ENCODE data around the gene ZFP57.

The ZFP57 gene

DNA sequence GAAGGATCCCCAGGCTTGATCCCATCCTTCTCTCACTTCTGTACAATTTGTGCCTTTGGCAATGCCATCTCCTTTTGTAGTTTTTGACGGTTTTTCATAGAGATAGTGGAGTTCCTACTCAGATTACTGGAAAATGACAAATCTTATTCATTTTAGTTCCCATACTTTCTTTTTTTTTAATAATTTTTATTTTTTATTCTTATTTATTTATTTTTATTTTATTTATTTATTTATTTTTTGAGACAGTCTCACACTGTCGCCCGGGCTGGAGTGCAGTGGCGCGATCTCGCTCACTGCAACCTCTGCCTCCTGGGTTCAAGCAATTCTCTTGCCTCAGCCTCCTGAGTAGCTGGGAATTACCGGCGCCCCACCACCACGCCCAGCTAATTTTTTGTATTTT is 43.7 kb downstream of the ZFP57 start:
- TF ChIP-seq, protein P1, sequence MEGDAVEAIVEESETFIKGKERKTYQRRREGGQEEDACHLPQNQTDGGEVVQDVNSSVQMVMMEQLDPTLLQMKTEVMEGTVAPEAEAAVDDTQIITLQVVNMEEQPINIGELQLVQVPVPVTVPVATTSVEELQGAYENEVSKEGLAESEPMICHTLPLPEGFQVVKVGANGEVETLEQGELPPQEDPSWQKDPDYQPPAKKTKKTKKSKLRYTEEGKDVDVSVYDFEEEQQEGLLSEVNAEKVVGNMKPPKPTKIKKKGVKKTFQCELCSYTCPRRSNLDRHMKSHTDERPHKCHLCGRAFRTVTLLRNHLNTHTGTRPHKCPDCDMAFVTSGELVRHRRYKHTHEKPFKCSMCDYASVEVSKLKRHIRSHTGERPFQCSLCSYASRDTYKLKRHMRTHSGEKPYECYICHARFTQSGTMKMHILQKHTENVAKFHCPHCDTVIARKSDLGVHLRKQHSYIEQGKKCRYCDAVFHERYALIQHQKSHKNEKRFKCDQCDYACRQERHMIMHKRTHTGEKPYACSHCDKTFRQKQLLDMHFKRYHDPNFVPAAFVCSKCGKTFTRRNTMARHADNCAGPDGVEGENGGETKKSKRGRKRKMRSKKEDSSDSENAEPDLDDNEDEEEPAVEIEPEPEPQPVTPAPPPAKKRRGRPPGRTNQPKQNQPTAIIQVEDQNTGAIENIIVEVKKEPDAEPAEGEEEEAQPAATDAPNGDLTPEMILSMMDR (IDR thresholded peaks at IDR 0.05), result no peak
- Histone ChIP-seq H3K4me3 (ENCODE audit: low read depth in 1 of 2, low read length in 1 of 2) (no peak overlapping the region), H3K27me3 (peaks cover 61% of the 10 kb centered on the region), H3K9me3 (no peaks in the 10 kb centered on the region), H3K27ac (no peak overlapping the region), H3K36me3 (no peaks in the 10 kb centered on the region), H3K4me1 (ENCODE audit: control insufficient read depth in 1 of 2, insufficient read depth in 1 of 2, low read depth in 1 of 2, low read length in 1 of 2) (peaks cover 7 to 14% of the 10 kb centered on the region in 2 experiments)

DNA sequence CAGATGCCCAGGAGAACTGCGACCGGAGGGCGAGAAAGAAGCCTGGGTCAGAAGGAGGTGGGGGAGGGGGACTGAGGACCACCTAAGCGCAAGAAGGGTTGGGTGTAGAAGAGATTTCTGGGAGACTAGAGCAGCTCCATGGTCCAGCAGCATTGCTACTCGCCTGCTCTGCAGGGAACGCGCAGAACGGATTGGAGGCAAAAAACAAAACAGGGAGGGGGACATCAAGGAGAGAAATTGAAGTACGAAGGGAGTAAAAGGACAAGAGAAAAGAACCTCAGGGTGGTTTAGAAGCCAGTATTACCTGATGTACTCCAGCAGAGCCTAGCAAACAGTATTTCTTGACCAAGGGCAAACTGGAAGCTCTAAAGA is 47.4 kb downstream of the ZFP57 start:
- H3K36me3 ChIP-seq, result no peaks in the 10 kb centered on the region
- H3K27ac ChIP-seq, result no peak overlapping the region
- H3K9me3 ChIP-seq, result no peaks in the 10 kb centered on the region
- TF ChIP-seq, protein P1 (IDR thresholded peaks at IDR 0.05), result no peak
- peak overlapping the region; percentile 57 to 91 for H3K4me3 ChIP-seq (ENCODE audit: low read depth in 1 of 2, low read length in 1 of 2)
- H3K4me1 ChIP-seq (ENCODE audit: control insufficient read depth in 1 of 2, insufficient read depth in 1 of 2, low read depth in 1 of 2, low read length in 1 of 2), result peaks cover 23 to 33% of the 10 kb centered on the region in 2 experiments
- H3K27me3 ChIP-seq, result peaks cover 75% of the 10 kb centered on the region

DNA sequence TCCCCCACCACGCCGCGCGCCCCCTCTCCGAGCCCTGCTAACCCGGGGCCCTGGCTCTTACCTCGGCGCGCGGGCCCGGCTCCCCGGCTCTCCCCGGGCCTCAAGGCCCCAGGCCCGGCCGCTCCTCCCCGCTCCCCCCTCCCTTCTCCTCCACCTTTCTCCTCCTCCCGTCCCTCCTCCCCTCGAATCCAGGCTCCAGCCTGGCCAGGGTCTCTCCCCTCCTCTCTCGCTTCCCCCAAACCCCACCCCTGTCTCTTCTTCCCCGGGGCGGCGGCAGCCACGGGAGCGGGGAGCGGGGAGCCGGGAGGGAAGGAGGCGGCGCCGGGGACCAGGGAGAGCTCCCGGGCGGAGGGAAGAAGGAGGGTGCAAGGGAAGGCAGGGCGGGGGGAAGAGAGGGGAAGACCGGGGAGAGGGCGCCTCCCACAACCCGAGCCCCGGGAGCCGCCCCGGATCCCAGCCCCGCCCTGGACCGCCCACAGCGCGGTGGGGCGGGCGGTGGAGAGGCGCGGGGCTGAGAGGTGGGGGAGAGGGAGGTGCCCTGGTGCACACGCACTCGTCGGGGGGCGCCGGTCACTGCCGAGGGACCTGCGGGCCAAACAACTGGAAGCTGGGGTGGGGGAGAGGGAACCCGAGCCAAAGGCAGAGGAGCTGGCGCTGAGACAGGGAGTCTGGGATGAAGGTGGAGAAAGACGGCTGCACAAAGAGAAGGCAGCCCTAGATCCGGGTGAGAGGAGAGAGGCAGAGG is 48.0 kb downstream of the ZFP57 start, which contains the start of gene GABBR1:
Gene GABBR1 (minus strand): TSS at position 395 of the 745 bp plus-strand sequence. CDS start 798 bp downstream, outside the sequence.
- H3K9me3 ChIP-seq, result no peaks in the 10 kb centered on the region
- no peaks in the 10 kb centered on the region for H3K36me3 ChIP-seq
- H3K4me1 ChIP-seq (ENCODE audit: control insufficient read depth in 1 of 2, insufficient read depth in 1 of 2, low read depth in 1 of 2, low read length in 1 of 2), result peaks cover 25 to 33% of the 10 kb centered on the region in 2 experiments
- TF ChIP-seq, protein P1 (IDR thresholded peaks at IDR 0.05), result no peak
- H3K27me3 ChIP-seq, result peaks cover 80% of the 10 kb centered on the region
- H3K4me3 ChIP-seq (ENCODE audit: low read depth in 1 of 2, low read length in 1 of 2), result peak within 1 kb of the TSS; percentile 57 to 91
- no peak within 1 kb of the TSS for H3K27ac ChIP-seq

DNA sequence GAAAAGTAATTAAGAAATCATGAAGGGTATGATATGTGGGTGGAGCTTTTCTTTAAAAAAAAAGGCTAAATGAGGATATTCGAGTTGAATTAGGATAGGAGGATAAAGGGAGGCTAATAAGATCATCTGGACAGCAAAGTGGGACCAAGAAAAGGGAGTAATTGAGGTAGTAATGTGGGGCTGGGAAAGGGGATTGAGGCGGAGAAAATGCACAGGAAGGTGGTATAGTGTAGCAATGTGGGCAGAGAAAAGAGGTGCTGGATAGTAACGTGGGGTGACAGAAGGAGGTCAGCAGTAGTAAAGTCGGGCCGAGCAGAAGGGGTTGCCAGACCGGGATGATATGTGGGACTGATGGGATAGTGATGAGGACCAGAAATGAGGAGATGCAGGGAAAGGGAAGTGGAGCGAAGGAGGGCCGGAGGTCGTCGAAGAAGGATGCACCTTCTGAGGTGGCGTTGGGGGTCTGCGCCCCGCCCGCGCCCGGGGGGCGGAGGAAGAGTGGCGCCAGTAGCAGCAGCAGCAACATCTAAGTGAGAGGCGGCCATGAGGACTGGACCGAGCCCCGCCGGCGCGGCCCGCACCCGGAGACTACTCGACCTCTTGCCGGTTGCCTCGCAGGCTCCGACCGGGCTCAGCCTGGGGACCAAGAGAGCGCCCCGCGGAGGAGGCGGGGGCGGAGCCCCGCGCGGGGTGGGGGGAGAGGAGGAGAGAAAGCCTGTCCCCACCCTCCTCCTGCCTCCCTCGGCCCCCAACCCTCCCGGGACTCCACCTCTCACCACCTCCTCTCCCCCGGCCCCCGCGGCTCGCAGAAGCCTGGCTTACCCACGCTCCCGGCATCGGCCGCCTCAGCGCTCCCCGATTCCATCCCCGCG is 48.9 kb downstream of the ZFP57 start:
- TF ChIP-seq, protein P1 (IDR thresholded peaks at IDR 0.05), result no peak
- Histone ChIP-seq H3K9me3 (no peaks in the 10 kb centered on the region), H3K27ac (no peak overlapping the region), H3K4me3 (ENCODE audit: low read depth in 1 of 2, low read length in 1 of 2) (peak overlapping the region; percentile 57 to 91), H3K27me3 (peaks cover 89% of the 10 kb centered on the region), H3K36me3 (no peaks in the 10 kb centered on the region), H3K4me1 (ENCODE audit: control insufficient read depth in 1 of 2, insufficient read depth in 1 of 2, low read depth in 1 of 2, low read length in 1 of 2) (peaks cover 31 to 41% of the 10 kb centered on the region in 2 experiments)

DNA sequence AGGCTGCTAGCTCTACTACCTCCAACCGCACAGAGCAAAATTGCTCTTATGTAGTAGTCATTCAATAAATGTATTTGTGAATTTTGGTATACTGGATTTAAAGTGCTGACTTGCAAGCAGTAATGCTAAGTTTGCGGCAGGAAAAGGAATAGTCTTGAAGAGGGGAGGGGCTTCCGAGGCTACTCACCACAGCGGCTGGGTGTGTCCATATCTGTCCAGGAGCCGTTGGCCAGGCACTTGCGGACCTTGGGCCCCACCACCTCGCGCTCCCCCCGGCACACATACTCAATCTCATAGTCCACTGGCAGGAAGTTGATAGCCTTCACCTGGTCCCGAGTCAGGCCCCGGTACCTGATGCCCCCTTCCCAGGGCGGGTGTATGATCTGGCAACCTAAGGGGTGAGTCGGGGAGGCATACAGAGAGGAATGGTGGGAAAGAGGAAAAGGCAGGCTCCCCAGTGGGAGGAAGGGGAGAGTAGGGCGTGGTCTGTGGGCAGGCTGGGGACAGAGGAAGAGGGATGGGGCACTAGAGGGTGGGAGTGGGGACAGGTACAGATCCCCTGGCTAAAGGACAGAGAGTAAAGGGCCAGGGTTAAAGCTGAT is 49.6 kb downstream of the ZFP57 start:
- Histone ChIP-seq H3K36me3 (no peaks in the 10 kb centered on the region), H3K4me3 (ENCODE audit: low read depth in 1 of 2, low read length in 1 of 2) (no peak overlapping the region), H3K27ac (no peak overlapping the region), H3K4me1 (ENCODE audit: control insufficient read depth in 1 of 2, insufficient read depth in 1 of 2, low read depth in 1 of 2, low read length in 1 of 2) (peaks cover 39 to 47% of the 10 kb centered on the region in 2 experiments), H3K27me3 (peaks cover 94% of the 10 kb centered on the region), H3K9me3 (no peaks in the 10 kb centered on the region)
- TF ChIP-seq, protein P1 (IDR thresholded peaks at IDR 0.05), result no peak
